GM10266 (cell line): ENCODE data around the gene MORN1.

Source experiments
- DNase-seq: peaks from one replicate; pipeline ENCODE4 v3.0.0; 2012; ENCODE audit errors: extremely low spot score
- CTCF ChIP-seq: IDR thresholded peaks from 2 replicates; pipeline ENCODE4 v1.5.1; 2012; ENCODE audit warnings: mild to moderate bottlenecking, low read depth; ENCODE audit not compliant: control insufficient read depth, insufficient read depth; ENCODE audit errors: missing control alignments

Gene MORN1

GRCh38 chr1:2313651-2314261, 77.6 kb downstream of the MORN1 start:
- DNase-seq: no peak

DNA sequence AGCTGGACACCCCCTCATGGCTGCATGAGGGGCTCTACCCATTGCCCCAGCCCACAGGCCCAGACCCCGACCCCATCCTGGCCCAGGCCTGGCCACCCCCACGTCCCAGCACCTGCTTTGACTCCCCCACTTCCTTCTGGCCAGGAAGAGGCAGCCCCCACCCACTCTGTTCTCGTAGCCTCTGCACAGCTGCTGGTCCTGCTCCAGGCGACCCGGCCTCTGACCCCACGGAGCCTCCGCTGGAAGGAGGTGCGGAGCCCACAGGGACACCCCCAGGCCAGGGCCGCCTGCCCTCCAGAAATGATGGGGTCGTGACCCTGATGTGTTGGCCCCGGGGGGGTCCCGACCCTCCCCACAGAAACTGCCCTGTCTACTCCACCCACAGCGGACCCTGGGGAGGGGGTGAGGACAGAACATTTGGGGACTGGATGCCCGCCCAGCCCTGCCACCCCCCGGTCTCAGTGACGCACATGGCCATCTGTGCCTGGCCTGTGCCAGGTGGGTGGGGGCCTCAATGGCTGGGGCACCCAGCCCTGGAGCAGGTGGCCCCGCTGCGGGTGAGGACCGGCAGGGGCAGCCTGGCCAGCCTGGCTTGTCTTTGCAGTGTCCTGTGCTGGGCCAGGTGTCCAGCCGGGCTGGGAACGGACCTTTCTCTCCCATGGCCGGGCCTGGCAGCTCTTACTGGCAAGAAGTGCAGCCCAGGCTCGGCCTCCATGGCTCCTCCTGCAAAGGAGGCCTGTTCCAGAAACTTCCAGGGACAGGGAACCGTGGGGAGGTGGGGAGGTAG, 78.6 kb downstream of the MORN1 start:
- DNase-seq: no peak
- no peak for TF ChIP-seq CTCF

More at GRCh38 chr1:2313651-2314261, 77.6 kb downstream of the MORN1 start:
- no peak for TF ChIP-seq CTCF

GRCh38 chr1:2312160-2312514, 79.2 kb downstream of the MORN1 start:
- DNase-seq: no peak
- TF ChIP-seq CTCF: no peak

DNA sequence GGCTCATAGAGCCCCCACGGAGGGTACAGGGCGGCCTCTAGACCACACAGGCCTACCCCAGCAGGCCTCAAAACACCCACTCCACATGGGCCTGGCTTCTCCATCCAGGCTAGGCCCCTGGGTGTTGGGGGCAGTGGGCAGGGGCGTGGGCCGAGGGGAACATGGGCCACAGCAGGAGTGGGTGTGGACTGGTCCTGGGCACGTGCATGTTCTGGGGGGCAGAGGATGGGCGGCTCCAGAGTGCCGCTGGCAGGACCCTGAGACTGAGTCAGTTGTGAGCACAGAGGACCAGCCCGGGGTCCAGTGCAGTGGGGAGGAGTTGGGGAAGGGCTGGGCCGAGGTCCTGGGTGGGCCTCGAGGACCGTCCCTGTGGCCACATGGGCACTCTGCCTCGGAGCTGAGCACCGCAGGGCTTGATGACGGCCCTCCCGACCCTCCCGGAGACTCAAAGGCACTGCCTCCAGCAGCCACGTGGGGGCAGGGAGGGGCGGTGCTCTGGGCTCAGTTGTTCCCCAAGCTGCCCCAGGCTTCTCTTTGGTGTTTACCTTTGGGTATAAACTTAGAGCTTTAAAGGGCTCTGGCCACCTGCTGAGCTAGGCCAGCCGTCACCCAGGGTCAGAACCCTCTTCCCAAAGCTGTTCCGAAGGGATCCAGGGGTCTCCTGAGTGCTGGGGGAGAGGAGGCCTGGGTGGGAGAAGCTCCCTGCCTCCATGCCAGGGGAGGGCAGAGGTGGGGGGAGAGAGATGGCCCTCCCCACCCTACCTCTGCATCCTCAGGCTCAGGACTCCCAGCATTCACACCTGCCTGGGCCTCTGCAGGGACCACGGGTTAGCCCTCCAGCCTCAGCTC, 79.9 kb downstream of the MORN1 start:
- DNase-seq: peak; percentile 78
- TF ChIP-seq CTCF: peak; percentile 42

- no peak for TF ChIP-seq CTCF
- DNase-seq: no peak
These were observed 80.8 kb downstream of the MORN1 start for GRCh38 chr1:2310332-2311183.

- TF ChIP-seq CTCF: no peak
- DNase-seq: no peak
These were observed 82.5 kb downstream of the MORN1 start for GRCh38 chr1:2308844-2309243.
